ENCODE measurements around the gene MREG.

GRCh38 chr2:215961981-215962380 is 51.4 kb downstream of the MREG start:
- no peak for TF ChIP-seq CTCF (conservative IDR thresholded peaks at IDR 0.05)
- no peak for TF ChIP-seq ZFX (IDR thresholded peaks at IDR 0.05)

All from C4-2B (cell line).